Activated T-cell treated with anti-CD3 and anti-CD28 coated beads, Interleukin-2, amount 50 U/mL, for 4 hours (primary cell): Measurements from ENCODE around the gene EPDR1. TPM values are rescaled to one million over a fixed set of nuclear protein-coding genes. Genes with fewer than 3 reads are reported as not detected.
"Not testable (repeated sequence)": the region's sequence is repeated elsewhere in the genome, so short reads cannot be mapped to it uniquely, and the experiment has no call there.

Experiments
- ATAC-seq, 2 donors: fragments of 200-7000 bp; cut with Tn5 transposase; one replicate each; pipeline ENCODE4 v1.10.0; 2021
- DNase-seq: peaks from one replicate; pipeline ENCODE4 v3.0.0-alpha.2; 2020
- H3K27me3 Mint-ChIP-seq: one replicate; pipeline ENCODE4 v1.8.0; 2021; ENCODE audit warnings: low read depth, mixed read lengths
- H3K36me3 Mint-ChIP-seq: one replicate; pipeline ENCODE4 v1.8.0; 2022; ENCODE audit warnings: mixed read lengths; ENCODE audit not compliant: insufficient read depth
- H3K4me1 Mint-ChIP-seq: one replicate; pipeline ENCODE4 v1.8.0; 2021; ENCODE audit warnings: low read depth, mixed read lengths
- H3K4me3 Mint-ChIP-seq: one replicate; pipeline ENCODE4 v1.8.0; 2021; ENCODE audit warnings: mild to moderate bottlenecking, moderate library complexity, mixed read lengths
- H3K9me3 Mint-ChIP-seq: one replicate; pipeline ENCODE4 v1.8.0; 2021; ENCODE audit warnings: mixed read lengths
- total RNA-seq, 3 donors: library from RNA; stranded (reverse); gene quantifications; one replicate each; pipeline ENCODE4 v1.2.1, GENCODE V29; 2021

Gene EPDR1
- total RNA-seq, 3 donors from 2014 or later: 1.0 to 5.2 (median 2.0) TPM

DNA sequence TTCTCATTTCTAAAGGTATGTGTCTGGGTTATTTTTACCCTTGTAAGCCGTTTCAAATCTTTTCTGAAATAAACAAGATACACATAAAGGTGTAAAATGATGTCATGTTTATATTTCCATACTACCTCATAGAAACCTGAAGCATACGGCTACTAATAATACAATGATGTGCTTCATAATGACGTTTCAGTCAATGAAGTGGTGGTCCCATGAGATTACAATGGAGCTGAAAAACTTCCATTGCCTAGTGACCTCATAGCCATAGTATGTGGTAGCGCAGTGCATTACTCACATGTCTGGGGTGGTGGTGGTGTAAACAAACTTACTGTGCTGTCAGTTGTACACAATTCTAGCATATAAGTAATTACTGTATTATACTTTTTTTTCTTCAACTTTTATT, 24.9 kb downstream of the EPDR1 start:
- Mint-ChIP-seq H3K27me3 (no peaks in the 10 kb centered on the region), H3K4me3 (no peak overlapping the region), H3K4me1 (no peaks in the 10 kb centered on the region)

DNA sequence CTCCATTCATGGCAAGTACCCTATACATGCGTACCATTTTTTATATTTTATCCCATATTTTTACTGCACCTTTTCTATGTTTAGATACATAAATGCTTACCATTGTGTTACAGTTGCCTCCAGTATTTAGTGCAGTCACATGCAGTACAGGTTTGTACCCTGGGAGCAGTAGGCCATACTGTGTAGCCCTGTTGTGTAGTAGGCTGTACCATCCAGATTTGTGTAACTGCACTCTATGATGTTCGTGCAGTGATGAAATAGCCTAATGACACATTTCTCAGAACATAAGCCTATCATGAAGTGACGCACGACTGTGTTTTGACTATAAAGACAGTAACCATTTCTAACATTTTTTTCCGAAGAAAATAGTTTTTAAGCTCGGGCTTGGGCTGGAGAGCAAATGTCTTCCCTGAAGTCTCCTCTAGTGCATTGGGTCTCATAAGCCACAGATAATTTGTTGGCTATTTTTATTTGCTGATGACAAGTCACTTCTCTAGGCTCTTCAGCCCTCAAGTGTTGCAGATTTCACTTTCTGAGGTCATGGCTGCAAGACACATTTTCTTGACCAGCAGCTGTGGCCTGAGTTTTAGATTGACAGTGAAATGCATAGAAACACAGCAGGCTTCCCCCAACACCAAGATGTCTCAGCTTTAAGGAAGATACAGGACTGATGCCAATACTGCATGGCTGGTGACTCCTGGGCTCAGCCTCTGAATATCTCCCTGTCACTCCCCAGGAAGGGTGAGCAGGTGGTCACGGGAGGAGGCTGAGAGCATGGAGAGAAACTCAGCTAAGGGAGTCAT, 26.9 kb downstream of the EPDR1 start:
- Mint-ChIP-seq H3K27me3 (no peaks in the 10 kb centered on the region), H3K36me3 (no peaks in the 10 kb centered on the region), H3K4me3 (no peak overlapping the region), H3K4me1 (no peaks in the 10 kb centered on the region), H3K9me3 (peaks cover 3% of the 10 kb centered on the region)
- ATAC-seq: no peak
- no peak for DNase-seq

More for the DNA sequence above, 24.9 kb downstream of the EPDR1 start:
- no peak for DNase-seq
- ATAC-seq: no peak
- no peaks in the 10 kb centered on the region for H3K36me3 Mint-ChIP-seq
- H3K9me3 Mint-ChIP-seq: peaks cover 3% of the 10 kb centered on the region

DNA sequence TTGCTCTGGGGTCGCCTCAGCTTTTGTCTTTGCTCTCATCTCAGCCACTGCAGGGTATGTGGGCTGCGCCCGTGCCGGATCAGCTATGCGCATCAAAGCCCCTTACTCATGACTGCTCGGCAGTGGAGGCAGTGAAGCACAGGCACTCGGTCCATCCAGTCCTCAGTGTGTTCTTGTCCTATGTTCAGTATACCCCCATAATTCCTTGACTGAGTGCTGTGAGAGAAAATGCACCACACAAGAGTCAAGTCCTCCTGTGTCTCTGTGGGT, 27.4 kb downstream of the EPDR1 start:
- peaks cover 3% of the 10 kb centered on the region for H3K9me3 Mint-ChIP-seq
- no peak for DNase-seq
- no peak overlapping the region for H3K4me3 Mint-ChIP-seq
- no peaks in the 10 kb centered on the region for H3K27me3 Mint-ChIP-seq
- H3K4me1 Mint-ChIP-seq: no peaks in the 10 kb centered on the region
- no peak for ATAC-seq
- H3K36me3 Mint-ChIP-seq: no peaks in the 10 kb centered on the region

DNA sequence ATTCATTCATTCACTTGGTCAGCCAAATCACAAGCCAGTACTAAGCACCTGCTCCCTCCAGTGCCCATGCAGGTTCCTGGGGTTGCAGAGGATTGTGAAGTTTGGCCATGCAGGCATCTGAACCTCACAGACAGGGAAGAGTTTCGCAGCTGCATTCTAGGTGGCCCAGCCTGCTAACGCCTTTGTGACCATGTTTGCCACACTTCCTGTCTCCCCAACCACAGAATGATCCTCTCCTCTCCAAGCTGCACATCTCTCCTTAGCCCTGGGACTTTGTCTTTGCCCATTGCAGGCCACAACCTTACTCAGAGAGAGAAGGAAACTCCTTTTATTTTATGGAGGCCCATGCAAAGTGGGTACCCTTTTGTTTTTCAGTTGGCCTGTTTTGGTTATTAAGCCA, 31.8 kb downstream of the EPDR1 start:
- Mint-ChIP-seq H3K9me3 (no peaks in the 10 kb centered on the region), H3K4me1 (no peaks in the 10 kb centered on the region), H3K36me3 (no peaks in the 10 kb centered on the region), H3K27me3 (peaks cover 5% of the 10 kb centered on the region), H3K4me3 (no peak overlapping the region)
- ATAC-seq (no peak), DNase-seq (no peak)

DNA sequence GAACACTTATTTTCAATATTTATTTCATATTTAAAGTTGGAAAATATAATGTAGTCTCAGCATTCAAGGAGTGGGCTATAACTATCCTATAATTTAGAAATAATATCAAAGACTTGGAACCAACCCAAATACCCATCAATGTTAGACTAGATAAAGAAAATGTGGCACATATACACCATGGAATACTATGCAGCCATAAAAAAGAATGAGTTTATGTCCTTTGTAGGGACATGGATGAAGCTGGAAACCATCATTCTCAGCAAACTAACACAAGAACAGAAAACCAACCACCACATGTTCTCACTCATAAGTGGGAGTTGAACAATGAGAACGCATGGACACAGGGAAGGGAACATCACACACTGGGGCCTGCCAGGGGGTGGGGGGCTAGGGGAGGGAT, 33.8 kb downstream of the EPDR1 start:
- not testable (repeated sequence) for H3K4me1 Mint-ChIP-seq, DNase-seq, ATAC-seq, H3K9me3 Mint-ChIP-seq, H3K36me3 Mint-ChIP-seq, H3K4me3 Mint-ChIP-seq, H3K27me3 Mint-ChIP-seq

DNA sequence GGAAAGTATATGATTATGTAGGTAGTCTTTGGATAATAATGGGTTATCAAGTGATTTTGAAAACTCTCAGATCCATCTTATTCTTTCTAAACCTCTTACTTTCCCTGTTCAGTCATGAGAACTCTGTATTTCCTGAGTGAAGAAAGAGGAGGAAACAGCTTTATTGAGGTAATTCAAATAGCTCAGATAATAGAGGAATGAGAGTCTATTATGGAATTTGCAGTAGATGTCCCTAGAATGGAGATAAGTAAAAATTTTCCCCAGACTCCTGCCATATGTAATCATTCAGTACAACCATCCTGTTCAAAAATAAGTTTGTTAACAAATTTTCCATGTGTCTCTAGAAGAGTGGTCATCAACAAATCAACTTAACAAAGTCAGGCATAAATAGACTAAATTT, 36.4 kb downstream of the EPDR1 start:
- ATAC-seq: no peak
- peaks cover 6% of the 10 kb centered on the region for H3K27me3 Mint-ChIP-seq
- no peak for DNase-seq
- H3K4me1 Mint-ChIP-seq: no peaks in the 10 kb centered on the region
- H3K9me3 Mint-ChIP-seq: no peaks in the 10 kb centered on the region
- H3K4me3 Mint-ChIP-seq: no peak overlapping the region
- H3K36me3 Mint-ChIP-seq: no peaks in the 10 kb centered on the region

DNA sequence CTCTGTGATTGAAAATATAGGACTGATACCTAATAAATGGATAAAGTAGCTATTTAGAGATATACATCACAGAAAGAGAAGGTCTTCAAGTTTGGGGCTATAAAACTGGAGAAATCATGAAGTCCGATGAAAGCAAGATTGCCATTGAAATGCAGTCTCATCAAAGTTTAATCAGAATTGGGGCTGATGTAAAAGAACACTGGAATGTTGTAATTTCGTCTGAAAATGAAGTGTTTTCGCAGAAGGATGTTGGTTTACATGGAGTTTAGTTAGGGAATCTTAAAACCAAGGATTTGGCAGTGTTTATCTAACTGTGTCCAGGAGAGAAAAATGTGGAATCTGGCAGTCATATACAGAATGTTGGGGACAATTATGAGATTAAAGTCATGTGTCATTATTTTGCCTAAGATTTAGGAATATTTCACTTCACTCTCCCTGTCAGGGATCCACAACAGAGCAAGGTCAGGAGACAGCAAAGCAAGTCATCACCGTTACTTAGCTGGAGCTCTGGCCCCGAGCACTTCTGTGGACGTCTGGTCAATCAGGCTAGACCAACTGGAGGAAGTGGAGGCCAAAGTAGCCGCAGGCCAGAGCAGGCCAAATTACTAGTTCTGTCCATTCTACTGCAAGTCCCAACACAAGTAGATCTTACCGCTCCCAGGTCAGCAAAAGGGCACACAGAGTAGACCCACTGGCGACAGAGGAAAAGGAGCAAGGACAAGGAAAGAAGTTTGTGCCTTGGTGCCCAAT, 37.0 kb downstream of the EPDR1 start:
- no peak for ATAC-seq

DNA sequence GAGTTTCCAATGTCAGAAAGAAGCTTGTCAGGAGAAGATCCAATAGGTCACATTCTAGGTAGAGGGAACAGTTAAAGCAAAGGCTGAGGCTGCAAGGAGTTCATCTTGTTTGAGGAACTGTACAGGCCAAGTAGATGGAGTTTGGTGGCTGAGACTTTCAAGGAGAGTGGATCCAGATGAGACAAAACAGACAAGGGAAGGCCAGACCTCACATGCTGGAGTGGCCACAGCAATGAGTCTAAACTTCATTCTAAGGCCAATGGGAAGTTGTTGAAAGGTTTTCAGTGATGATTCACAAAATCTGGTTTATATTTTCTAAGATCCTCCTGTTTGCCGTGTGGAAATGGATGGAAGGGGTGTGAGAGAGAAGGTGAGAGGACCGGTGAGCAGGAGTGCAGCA, 40.0 kb downstream of the EPDR1 start:
- DNase-seq (no peak), ATAC-seq (no peak)
- H3K4me1 Mint-ChIP-seq: no peaks in the 10 kb centered on the region
- no peaks in the 10 kb centered on the region for H3K36me3 Mint-ChIP-seq
- H3K4me3 Mint-ChIP-seq: no peak overlapping the region
- peaks cover 4% of the 10 kb centered on the region for H3K27me3 Mint-ChIP-seq
- no peaks in the 10 kb centered on the region for H3K9me3 Mint-ChIP-seq

More for the DNA sequence above, 37.0 kb downstream of the EPDR1 start:
- peaks cover 6% of the 10 kb centered on the region for H3K27me3 Mint-ChIP-seq
- no peaks in the 10 kb centered on the region for H3K36me3 Mint-ChIP-seq
- DNase-seq: no peak
- no peaks in the 10 kb centered on the region for H3K9me3 Mint-ChIP-seq
- no peaks in the 10 kb centered on the region for H3K4me1 Mint-ChIP-seq
- H3K4me3 Mint-ChIP-seq: no peak overlapping the region

DNA sequence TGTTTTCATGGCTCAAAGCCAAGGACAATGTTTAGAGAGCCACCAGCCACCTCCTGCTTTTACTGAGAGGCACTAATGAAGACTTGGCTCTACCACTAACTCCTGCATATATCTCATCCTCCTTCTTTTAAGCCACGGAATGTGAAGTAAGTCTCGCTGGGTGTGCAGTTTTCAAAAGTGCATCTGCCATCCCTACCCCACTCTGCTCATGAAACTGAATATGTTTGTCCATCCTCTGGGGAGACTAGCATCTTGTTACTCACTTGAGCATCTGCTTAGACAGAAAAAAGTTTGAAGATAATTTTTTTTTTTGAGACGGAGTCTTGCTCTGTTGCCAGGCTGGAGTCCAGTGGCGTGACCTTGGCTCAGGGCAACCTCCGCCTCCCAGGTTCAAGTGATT, 40.8 kb downstream of the EPDR1 start:
- Mint-ChIP-seq H3K4me1 (no peaks in the 10 kb centered on the region), H3K27me3 (peaks cover 4% of the 10 kb centered on the region), H3K36me3 (no peaks in the 10 kb centered on the region), H3K4me3 (no peak overlapping the region), H3K9me3 (no peaks in the 10 kb centered on the region)
- ATAC-seq (no peak), DNase-seq (no peak)

DNA sequence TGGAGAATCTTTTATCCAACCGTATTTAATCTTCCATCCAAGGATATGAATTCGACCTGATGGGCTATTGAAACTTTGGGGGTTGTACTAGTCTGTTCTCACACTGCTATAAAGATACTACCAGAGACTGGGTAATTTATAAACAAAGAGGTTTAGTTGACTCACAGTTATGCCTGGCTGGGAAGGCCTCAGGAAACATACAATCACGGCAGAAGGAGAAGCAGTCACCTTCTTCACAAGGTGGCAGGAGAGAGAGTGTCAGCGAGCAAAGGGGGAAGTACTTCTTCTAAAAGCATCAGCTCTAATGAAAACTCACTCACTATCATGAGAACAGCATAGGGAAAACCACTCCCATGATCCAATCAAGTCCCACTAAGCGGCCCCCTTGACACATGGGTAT, 43.8 kb downstream of the EPDR1 start:
- no peak for DNase-seq
- no peak overlapping the region for H3K4me3 Mint-ChIP-seq
- no peaks in the 10 kb centered on the region for H3K4me1 Mint-ChIP-seq
- no peaks in the 10 kb centered on the region for H3K9me3 Mint-ChIP-seq
- no peak for ATAC-seq
- no peaks in the 10 kb centered on the region for H3K36me3 Mint-ChIP-seq
- no peaks in the 10 kb centered on the region for H3K27me3 Mint-ChIP-seq

DNA sequence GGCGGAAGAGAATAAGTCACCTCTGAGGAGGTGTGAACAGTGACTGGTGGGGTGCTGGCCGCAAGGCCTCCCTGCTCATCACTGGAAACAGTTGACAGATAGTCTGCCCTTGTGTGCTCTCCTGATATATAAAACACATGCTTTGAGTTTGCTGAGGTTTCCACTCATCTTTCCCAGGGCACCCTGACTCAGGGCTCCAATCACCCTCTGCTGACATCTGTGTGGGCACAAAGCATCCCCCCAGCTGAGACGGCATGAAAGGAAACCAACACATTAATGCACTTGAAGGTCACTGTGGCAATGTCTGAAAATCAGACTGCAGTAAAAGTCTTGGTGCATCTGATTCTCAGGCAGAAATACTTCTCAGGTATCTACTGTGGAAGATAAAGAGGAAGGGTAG, 49.8 kb downstream of the EPDR1 start:
- no peaks in the 10 kb centered on the region for H3K9me3 Mint-ChIP-seq
- DNase-seq (no peak), ATAC-seq (no peak)
- no peak overlapping the region for H3K4me3 Mint-ChIP-seq
- H3K36me3 Mint-ChIP-seq: no peaks in the 10 kb centered on the region
- H3K4me1 Mint-ChIP-seq: no peaks in the 10 kb centered on the region
- peaks cover 5% of the 10 kb centered on the region for H3K27me3 Mint-ChIP-seq

DNA sequence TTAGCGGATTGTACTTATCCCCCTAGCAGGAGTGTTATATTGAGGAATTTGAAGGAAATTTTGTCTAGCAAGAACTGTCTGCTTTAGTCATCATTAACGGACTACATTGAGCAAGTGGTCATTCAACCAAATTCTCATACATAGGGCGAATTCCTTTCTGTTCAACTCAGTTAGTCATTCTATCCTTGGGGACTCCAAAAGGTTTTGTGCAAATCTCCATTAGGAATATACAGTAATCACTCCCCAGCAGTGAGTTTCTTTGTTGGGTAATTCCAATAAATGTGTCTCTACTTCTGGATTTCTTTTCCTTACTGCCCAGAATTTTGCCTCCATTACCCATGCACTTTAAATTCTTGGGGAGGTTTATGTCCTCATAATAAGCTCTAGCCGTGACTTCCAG, 51.1 kb downstream of the EPDR1 start:
- Mint-ChIP-seq H3K36me3 (no peaks in the 10 kb centered on the region), H3K4me1 (no peaks in the 10 kb centered on the region), H3K4me3 (no peak overlapping the region), H3K9me3 (no peaks in the 10 kb centered on the region), H3K27me3 (peaks cover 11% of the 10 kb centered on the region)
- ATAC-seq: no peak
- DNase-seq: no peak

DNA sequence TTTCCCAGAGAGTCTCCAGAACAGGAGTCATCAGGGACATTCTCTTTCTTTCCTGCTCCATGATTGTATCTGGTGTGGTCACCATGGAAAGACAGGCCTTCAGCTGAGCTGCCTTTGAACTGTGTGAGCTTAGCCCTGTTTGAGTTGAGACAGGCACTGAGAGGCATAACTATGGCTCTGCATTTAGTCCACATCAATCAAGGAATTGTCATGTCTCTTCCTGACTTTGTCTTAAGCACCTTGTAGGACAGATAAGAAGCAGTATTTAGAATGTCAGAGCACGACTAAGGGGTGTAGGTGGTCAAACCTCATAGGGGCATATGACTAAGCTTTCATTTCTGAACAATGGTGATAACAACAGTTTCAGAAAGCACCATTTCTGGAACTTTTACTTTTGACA, 53.5 kb downstream of the EPDR1 start:
- H3K4me3 Mint-ChIP-seq: no peak overlapping the region
- no peaks in the 10 kb centered on the region for H3K4me1 Mint-ChIP-seq
- no peak for ATAC-seq
- DNase-seq: no peak
- H3K36me3 Mint-ChIP-seq: no peaks in the 10 kb centered on the region
- H3K9me3 Mint-ChIP-seq: no peaks in the 10 kb centered on the region
- peaks cover 11% of the 10 kb centered on the region for H3K27me3 Mint-ChIP-seq

DNA sequence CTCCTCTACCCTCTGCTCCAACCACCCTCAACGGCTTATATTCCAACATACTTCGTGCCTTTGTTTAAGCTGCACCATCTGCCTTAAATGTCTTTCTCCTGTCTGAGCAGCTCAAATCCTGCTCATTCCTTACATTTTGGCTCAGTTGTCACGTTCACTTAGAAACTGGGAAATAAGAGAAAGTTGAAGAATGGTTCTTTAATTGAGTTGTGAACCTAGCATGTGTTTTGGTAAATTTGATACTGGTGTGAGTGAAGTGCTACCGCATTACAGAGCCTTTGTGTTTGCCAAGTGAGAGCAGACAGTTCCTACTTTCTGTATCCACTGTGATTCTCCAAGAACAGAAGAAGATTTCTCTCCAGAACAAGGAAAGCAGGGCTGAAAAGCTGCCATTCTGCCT, 54.3 kb downstream of the EPDR1 start:
- no peak for ATAC-seq
- Mint-ChIP-seq H3K4me1 (no peaks in the 10 kb centered on the region), H3K4me3 (no peak overlapping the region), H3K9me3 (no peaks in the 10 kb centered on the region), H3K27me3 (peaks cover 11% of the 10 kb centered on the region), H3K36me3 (no peaks in the 10 kb centered on the region)
- no peak for DNase-seq

DNA sequence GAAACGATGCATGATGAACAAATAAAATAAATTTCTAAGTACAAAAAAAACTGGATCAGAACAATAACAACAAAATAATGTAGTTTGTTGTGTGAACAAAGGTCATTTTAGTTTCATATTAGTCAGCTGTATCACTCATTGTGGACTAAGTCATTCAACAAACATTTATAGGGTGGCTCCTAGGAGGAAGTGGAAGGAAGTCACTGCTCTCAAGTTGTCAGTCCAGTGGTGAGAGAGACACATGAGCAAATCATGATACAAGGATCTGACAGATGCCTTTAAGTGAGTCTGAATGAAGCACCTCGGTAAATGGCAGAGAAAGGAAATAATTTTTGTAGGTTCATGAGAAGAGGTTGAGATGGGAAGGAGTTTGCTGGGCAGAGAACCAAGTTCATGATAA, 56.8 kb downstream of the EPDR1 start:
- no peak for ATAC-seq

More for the DNA sequence above, 56.8 kb downstream of the EPDR1 start:
- no peak for DNase-seq
- Mint-ChIP-seq H3K27me3 (peaks cover 15% of the 10 kb centered on the region), H3K9me3 (no peaks in the 10 kb centered on the region), H3K4me3 (no peak overlapping the region), H3K4me1 (no peaks in the 10 kb centered on the region), H3K36me3 (no peaks in the 10 kb centered on the region)
